HL-60 (cell line): ENCODE measurements around the gene CDKN2D.

Experiments
- DNase-seq, 2 experiments: peaks; one replicate each; pipeline ENCODE4 v3.0.0-alpha.2; 2010 to 2020; ENCODE audit warnings: low read depth in 1 of 2, low spot score in 1 of 2
- H3K27ac ChIP-seq: fragments of 250-450 bp; sonication (Bioruptor Pico); replicated peaks from 2 replicates; pipeline ENCODE4 v1.5.1; 2020; ENCODE audit warnings: mild to moderate bottlenecking, moderate library complexity
- H3K27me3 ChIP-seq: fragments of 250-450 bp; sonication (Bioruptor Pico); 2 replicates; pipeline ENCODE4 v1.5.1; 2021; ENCODE audit warnings: mild to moderate bottlenecking, moderate library complexity; ENCODE audit not compliant: insufficient read depth, poor library complexity, severe bottlenecking
- H3K4me3 ChIP-seq: replicated peaks from 2 replicates; pipeline ENCODE4 v1.5.1; 2011; ENCODE audit warnings: mild to moderate bottlenecking, control low read depth, low read length; ENCODE audit not compliant: insufficient read depth
- CTCF ChIP-seq: IDR thresholded peaks from one replicate; pipeline ENCODE4 v1.5.1; 2011; ENCODE audit warnings: low read length, control low read depth, inconsistent platforms; ENCODE audit not compliant: insufficient read depth
- GABPA ChIP-seq: IDR thresholded peaks from 2 replicates; pipeline ENCODE4 v1.6.1; 2012; ENCODE audit warnings: low read depth
- POLR2AphosphoS5 ChIP-seq: IDR thresholded peaks from 2 replicates; pipeline ENCODE4 v1.6.1; 2012; ENCODE audit warnings: low read depth
- SPI1 ChIP-seq: IDR thresholded peaks from 2 replicates; pipeline ENCODE4 v1.6.1; 2012; ENCODE audit warnings: low read depth, mild to moderate bottlenecking, borderline replicate concordance
- TF ChIP-seq, protein P1 (sequence below): IDR thresholded peaks from 2 replicates; pipeline ENCODE4 v1.6.1; 2012; ENCODE audit warnings: low read depth; ENCODE audit not compliant: insufficient replicate concordance

The CDKN2D gene

DNA sequence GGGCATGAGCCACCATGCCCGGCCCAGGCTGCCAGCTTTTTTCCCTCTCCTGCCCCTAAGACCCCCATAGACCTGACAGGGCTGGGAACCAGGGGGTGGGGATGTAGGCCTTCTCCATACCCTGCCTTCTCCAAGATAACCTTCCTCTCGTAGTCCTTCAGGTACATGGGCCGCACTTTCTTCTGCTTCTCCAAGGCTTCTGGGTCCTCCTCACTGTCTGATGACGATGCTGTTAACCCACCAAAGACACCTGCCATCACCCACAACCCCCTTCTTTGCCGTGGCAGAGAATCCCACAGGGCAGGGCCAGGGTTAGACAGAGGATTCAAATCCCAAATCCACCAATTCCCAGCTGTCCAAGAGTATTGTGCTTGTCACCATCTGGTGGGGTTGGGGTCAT, 6.2 kb downstream of the CDKN2D start:
- Histone ChIP-seq H3K27ac (no peak overlapping the region), H3K27me3 (no peaks in the 10 kb centered on the region), H3K4me3 (no peak overlapping the region)
- no peak for DNase-seq
- TF ChIP-seq POLR2AphosphoS5, result no peak
- no peak for TF ChIP-seq CTCF
- no peak for TF ChIP-seq GABPA
- TF ChIP-seq, protein P1, sequence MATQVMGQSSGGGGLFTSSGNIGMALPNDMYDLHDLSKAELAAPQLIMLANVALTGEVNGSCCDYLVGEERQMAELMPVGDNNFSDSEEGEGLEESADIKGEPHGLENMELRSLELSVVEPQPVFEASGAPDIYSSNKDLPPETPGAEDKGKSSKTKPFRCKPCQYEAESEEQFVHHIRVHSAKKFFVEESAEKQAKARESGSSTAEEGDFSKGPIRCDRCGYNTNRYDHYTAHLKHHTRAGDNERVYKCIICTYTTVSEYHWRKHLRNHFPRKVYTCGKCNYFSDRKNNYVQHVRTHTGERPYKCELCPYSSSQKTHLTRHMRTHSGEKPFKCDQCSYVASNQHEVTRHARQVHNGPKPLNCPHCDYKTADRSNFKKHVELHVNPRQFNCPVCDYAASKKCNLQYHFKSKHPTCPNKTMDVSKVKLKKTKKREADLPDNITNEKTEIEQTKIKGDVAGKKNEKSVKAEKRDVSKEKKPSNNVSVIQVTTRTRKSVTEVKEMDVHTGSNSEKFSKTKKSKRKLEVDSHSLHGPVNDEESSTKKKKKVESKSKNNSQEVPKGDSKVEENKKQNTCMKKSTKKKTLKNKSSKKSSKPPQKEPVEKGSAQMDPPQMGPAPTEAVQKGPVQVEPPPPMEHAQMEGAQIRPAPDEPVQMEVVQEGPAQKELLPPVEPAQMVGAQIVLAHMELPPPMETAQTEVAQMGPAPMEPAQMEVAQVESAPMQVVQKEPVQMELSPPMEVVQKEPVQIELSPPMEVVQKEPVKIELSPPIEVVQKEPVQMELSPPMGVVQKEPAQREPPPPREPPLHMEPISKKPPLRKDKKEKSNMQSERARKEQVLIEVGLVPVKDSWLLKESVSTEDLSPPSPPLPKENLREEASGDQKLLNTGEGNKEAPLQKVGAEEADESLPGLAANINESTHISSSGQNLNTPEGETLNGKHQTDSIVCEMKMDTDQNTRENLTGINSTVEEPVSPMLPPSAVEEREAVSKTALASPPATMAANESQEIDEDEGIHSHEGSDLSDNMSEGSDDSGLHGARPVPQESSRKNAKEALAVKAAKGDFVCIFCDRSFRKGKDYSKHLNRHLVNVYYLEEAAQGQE, result no peak
- no peak for TF ChIP-seq SPI1

DNA sequence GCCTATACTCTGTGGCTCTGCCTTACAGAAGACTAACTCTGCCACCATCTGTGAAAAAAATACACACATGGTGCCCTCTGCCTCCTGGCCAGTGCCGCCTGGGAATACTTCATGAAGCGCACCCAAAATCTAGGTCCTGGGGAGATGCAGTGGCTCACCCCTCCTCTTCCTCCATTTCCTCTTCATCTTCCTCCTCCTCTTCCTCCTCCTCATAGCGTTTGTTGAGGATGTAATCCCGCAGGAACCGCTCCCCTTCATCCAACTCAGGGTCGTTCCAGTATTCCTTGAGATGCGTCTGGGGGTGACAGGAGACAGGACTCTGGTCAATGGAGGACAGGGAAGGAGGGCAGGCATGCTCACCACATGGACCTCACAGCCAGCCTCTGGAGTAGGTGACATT, 8.6 kb downstream of the CDKN2D start:
- Histone ChIP-seq H3K27me3 (no peaks in the 10 kb centered on the region), H3K4me3 (no peak overlapping the region), H3K27ac (no peak overlapping the region)
- TF ChIP-seq GABPA, result no peak
- TF ChIP-seq POLR2AphosphoS5, result no peak
- TF ChIP-seq, protein P1, result no peak
- no peak for TF ChIP-seq SPI1
- no peak for TF ChIP-seq CTCF
- no peak for DNase-seq

DNA sequence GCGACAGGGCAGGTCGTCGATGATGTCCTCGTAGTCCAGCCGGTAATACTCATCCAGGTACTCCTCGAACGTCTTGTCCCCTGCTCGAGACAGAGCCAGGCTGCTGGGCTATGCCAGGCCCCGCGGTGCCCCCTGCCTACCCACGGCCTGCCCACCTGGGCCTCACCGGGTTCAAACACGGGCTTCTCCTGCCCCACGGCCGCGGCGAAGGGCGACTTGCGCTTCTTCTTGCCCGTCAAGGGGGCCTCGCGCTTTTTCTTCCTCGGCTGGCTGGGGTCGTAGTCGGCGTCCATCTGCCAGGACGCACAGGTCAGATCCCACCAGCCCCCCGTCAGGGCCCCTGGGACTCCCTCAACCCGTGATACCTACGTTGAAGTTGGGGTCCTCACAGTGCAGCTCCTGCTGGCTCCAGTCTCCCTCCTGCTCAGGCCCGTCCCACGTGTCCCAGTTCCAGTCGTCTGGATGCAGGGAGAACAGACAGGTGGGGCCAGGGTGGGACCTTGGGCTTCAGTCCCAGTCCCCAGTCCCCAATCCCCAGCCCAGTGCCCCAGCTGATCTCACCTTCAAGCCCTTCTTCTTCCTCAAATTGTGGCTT, 11.1 kb downstream of the CDKN2D start:
- TF ChIP-seq SPI1 (no peak), CTCF (no peak), POLR2AphosphoS5 (no peak), GABPA (no peak)
- TF ChIP-seq, protein P1, result no peak
- no peak for DNase-seq
- Histone ChIP-seq H3K27ac (no peak overlapping the region), H3K4me3 (no peak overlapping the region), H3K27me3 (no peaks in the 10 kb centered on the region)
